Activated CD8-positive, alpha-beta T cell treated with anti-CD3 and anti-CD28 coated beads for 36 hours (primary cell): Measurements from ENCODE around the gene COG4. TPM values are rescaled to one million over a fixed set of nuclear protein-coding genes. Genes with fewer than 3 reads are reported as not detected.

Experiments
- ATAC-seq: fragments of 200-7000 bp; cut with Tn5 transposase; one replicate; pipeline ENCODE4 v1.10.0; 2021; ENCODE audit warnings: mild to moderate bottlenecking, moderate library complexity
- CTCF ChIA-PET: fragments of 350-600 bp; sonication (Branson Sonifier 250); formaldehyde crosslinking; loops from one replicate; lab custom pipeline; 2021; ENCODE audit warnings: antibody characterized with exemption; lab: Charles Lee
- POLR2A ChIA-PET: fragments of 350-600 bp; sonication (Branson Sonifier 250); formaldehyde crosslinking; loops from one replicate; lab custom pipeline; 2021; ENCODE audit warnings: antibody characterized with exemption; lab: Charles Lee
- DNase-seq: peaks from one replicate; pipeline ENCODE4 v3.0.0-alpha.2; 2020
- H3K27ac Mint-ChIP-seq: one replicate; pipeline ENCODE4 v1.8.0; 2021; ENCODE audit warnings: mild to moderate bottlenecking, mixed read lengths
- H3K27me3 Mint-ChIP-seq: one replicate; pipeline ENCODE4 v1.8.0; 2021; ENCODE audit warnings: mixed read lengths
- H3K36me3 Mint-ChIP-seq: one replicate; pipeline ENCODE4 v1.8.0; 2021; ENCODE audit warnings: low read depth, mixed read lengths
- H3K4me1 Mint-ChIP-seq: one replicate; pipeline ENCODE4 v1.8.0; 2021; ENCODE audit warnings: low read depth, mixed read lengths
- H3K4me3 Mint-ChIP-seq: one replicate; pipeline ENCODE4 v1.8.0; 2021; ENCODE audit warnings: mild to moderate bottlenecking, moderate library complexity, mixed read lengths
- H3K9me3 Mint-ChIP-seq: one replicate; pipeline ENCODE4 v1.8.0; 2021; ENCODE audit warnings: mixed read lengths
- CTCF ChIP-seq: fragments of 200-600 bp; IDR thresholded peaks from one replicate; pipeline ENCODE4 v1.8.0; 2022; ENCODE audit warnings: antibody characterized with exemption, mild to moderate bottlenecking
- intact Hi-C: fragments of 100-400 bp; cut with micrococcal nuclease; formaldehyde crosslinking; loops from one replicate; pipeline ENCODE4 v1.10.0; 2022
- total RNA-seq, 2 experiments: library from RNA; stranded (reverse); gene quantifications; one replicate each; pipeline ENCODE4 v1.2.3, GENCODE V29; 2021

COG4 gene
- total RNA-seq, 2 experiments from 2014 or later: 38.0 to 39.0 TPM

GRCh38 chr16:70523743-70524398 lies 517 bp upstream of the COG4 start, which contains the start of gene SF3B3:
Gene SF3B3 (plus strand): TSS chr16:70523816. CDS start chr16:70526657, 2,841 bp downstream.
- H3K27me3 Mint-ChIP-seq: no peaks in the 10 kb centered on the region
- CTCF ChIA-PET: interaction anchor here (0.9 to 1.3 kb wide), 3 partner anchors 15 to 270 kb away, joined by 3 to 4 read pairs (median 3); no protein-coding TSS in a partner anchor

GRCh38 chr16:70522216-70523075 lies 908 bp downstream of the COG4 start:
- ATAC-seq (no peak), DNase-seq (peak; percentile 13)
- no peak for TF ChIP-seq CTCF
- H3K4me3 Mint-ChIP-seq: peak overlapping the region; percentile 88
- H3K36me3 Mint-ChIP-seq: peaks cover 38% of the 10 kb centered on the region
- peak overlapping the region; percentile 98 for H3K27ac Mint-ChIP-seq
- no peaks in the 10 kb centered on the region for H3K9me3 Mint-ChIP-seq
- POLR2A ChIA-PET: interaction anchor here (0.6 to 2.3 kb wide), 20 partner anchors 8 to 278 kb away, joined by 3 to 16 read pairs (median 4); partner anchors contain the start of genes DDX19A, EXOSC6 and VAC14
- peaks cover 42% of the 10 kb centered on the region for H3K4me1 Mint-ChIP-seq
- H3K27me3 Mint-ChIP-seq: no peaks in the 10 kb centered on the region
- CTCF ChIA-PET: interaction anchor here (0.9 to 3.5 kb wide), 3 partner anchors 13 to 132 kb away, joined by 3 to 13 read pairs (median 4); no protein-coding TSS in a partner anchor
- intact Hi-C loops: loop anchor here (10.0 kb wide), 2 partner anchors 138 to 238 kb away; partner anchors contain the start of gene AARS1

More at GRCh38 chr16:70523743-70524398, 517 bp upstream of the COG4 start, which contains the start of gene SF3B3:
- Mint-ChIP-seq H3K4me1 (peaks cover 50% of the 10 kb centered on the region), H3K9me3 (no peaks in the 10 kb centered on the region), H3K36me3 (peaks cover 47% of the 10 kb centered on the region), H3K4me3 (peak within 1 kb of the TSS; percentile 88), H3K27ac (peak within 1 kb of the TSS; percentile 98)
- POLR2A ChIA-PET: interaction anchor here (0.9 to 2.9 kb wide), 13 partner anchors 9 to 272 kb away, joined by 3 to 23 read pairs (median 7); partner anchors contain the start of genes AARS1, DDX19A and EXOSC6
- intact Hi-C loops: loop anchor here (10.0 kb wide), 2 partner anchors 139 to 239 kb away; partner anchors contain the start of gene AARS1
- DNase-seq (peak; percentile 81), ATAC-seq (peak; percentile 70)
- no peak for TF ChIP-seq CTCF

GRCh38 chr16:70520612-70521297 lies 2.6 kb downstream of the COG4 start:
- no peaks in the 10 kb centered on the region for H3K27me3 Mint-ChIP-seq
- CTCF ChIA-PET: interaction anchor here (3.5 kb wide), 1 partner anchor 11 kb away, joined by 13 read pairs; no protein-coding TSS in a partner anchor
- H3K27ac Mint-ChIP-seq: peak overlapping the region; percentile 85
- peaks cover 29% of the 10 kb centered on the region for H3K36me3 Mint-ChIP-seq
- peak; percentile 23 for DNase-seq
- ATAC-seq: peak; percentile 37
- POLR2A ChIA-PET: interaction anchor here (0.9 kb wide), 1 partner anchor 140 kb away, joined by 4 read pairs; no protein-coding TSS in a partner anchor
- peak overlapping the region; percentile 47 for H3K4me3 Mint-ChIP-seq
- intact Hi-C loops: loop anchor here (10.0 kb wide), 2 partner anchors 136 to 236 kb away; partner anchors contain the start of gene AARS1
- H3K9me3 Mint-ChIP-seq: no peaks in the 10 kb centered on the region
- no peak for TF ChIP-seq CTCF
- peaks cover 27% of the 10 kb centered on the region for H3K4me1 Mint-ChIP-seq

GRCh38 chr16:70512456-70512855 lies 10.9 kb downstream of the COG4 start:
- intact Hi-C loops: no loop called here
- no peak for TF ChIP-seq CTCF
- H3K4me3 Mint-ChIP-seq: no peak overlapping the region
- peaks cover 27% of the 10 kb centered on the region for H3K36me3 Mint-ChIP-seq
- no peak for DNase-seq
- H3K4me1 Mint-ChIP-seq: peaks cover 7% of the 10 kb centered on the region
- H3K9me3 Mint-ChIP-seq: no peaks in the 10 kb centered on the region
- ChIA-PET CTCF (no interaction called here), POLR2A (no interaction called here)
- H3K27me3 Mint-ChIP-seq: no peaks in the 10 kb centered on the region
- H3K27ac Mint-ChIP-seq: no peak overlapping the region
- no peak for ATAC-seq
